Kidney epithelial cell (primary cell): ENCODE data around the gene PRKAR1B. TPM values are rescaled to one million over a fixed set of nuclear protein-coding genes. Genes with fewer than 3 reads are reported as not detected.

Experiments
- DNase-seq: peaks from one replicate; pipeline ENCODE4 v3.0.0-alpha.2; 2010; ENCODE audit warnings: low read depth
- H3K27me3 ChIP-seq: 2 replicates; pipeline ENCODE4 v1.6.0; 2011; ENCODE audit warnings: low read length; ENCODE audit not compliant: control insufficient read depth, insufficient read depth
- H3K36me3 ChIP-seq: 2 replicates; pipeline ENCODE4 v1.5.1; 2011; ENCODE audit warnings: low read length; ENCODE audit not compliant: control insufficient read depth, insufficient read depth
- H3K4me3 ChIP-seq: 2 replicates; pipeline ENCODE4 v1.5.1; 2011; ENCODE audit warnings: low read depth, mild to moderate bottlenecking, control low read depth, low read length
- CTCF ChIP-seq: IDR thresholded peaks from 2 replicates; pipeline ENCODE4 v1.5.1; 2011; ENCODE audit warnings: mild to moderate bottlenecking, moderate library complexity, low read length, control low read depth, inconsistent platforms; ENCODE audit not compliant: insufficient read depth, poor library complexity, severe bottlenecking
- total RNA-seq: library from RNA; depleted of rRNA; stranded (reverse); fragments of >200 nt; gene quantifications from 2 replicates; pipeline ENCODE4 v1.2.3, GENCODE V29; 2015

Gene PRKAR1B
- total RNA-seq, 1 donor from 2014 or later, result 23.8 TPM

DNA sequence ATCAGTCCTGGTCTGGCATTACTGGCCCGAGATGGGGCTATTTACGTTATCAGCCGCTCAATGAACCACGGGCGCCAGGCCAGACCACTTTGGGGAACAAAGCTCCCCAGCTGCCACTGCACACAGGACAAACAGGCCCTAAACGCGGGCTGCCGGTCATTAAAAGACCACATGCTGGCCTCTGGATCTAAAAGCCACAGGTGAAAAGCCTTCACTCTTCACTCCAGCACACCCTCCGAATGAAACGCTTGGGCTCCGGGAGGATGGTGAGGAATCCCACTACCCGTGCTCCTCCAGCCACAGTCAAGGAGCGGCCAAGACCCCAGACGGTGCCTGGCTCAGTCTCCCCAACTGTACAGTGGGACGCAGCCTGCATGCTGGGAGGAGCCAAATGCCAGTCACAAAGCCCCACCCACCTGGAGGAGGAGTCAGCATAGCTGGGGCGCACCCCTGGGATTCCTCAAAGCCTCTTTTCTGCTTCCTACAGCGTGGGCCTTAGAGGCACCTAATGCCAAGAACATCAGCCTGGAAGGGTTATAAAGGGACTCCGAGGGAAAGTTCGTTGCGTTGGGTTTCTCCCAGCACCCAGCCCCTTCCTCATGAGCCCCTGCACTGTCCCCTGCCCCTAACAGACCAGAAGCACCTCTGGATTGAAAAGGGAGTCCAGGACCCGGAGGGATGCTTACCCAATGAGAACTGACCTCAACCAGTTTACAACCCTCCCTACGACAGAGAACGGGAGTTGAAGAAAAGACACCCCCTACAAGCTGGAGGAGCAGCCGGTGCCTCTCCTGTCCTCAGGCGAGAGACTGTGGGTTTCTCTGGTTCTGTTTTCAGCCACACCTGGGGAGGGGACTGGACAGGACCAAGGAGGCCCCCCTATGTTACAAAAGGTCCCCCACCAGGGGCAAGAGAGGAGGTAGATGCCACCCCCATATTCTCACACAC, 212.2 kb downstream of the PRKAR1B start:
- no peak for TF ChIP-seq CTCF
- DNase-seq, result no peak
- H3K27me3 ChIP-seq, result no peaks in the 10 kb centered on the region
- H3K36me3 ChIP-seq, result no peaks in the 10 kb centered on the region
- H3K4me3 ChIP-seq, result no peak overlapping the region

DNA sequence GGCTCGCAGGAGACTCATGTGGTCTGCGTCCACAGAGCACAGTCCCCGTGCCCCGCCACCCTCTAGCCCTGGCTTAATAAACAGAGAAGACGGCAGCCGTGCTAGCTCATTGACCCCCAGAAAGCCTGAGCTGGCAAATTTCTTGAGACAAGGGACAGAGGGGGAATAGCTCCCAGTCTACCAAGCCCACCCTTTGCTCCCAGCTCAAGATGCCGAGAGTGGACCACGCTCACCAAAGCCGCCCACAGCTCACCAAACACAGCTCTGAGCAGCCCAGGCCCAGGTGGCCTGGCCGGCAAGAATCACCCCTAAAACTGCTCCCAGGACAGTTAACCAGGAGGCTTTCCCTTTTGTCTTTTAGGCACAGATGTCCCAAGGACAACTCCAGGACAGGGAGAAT, 212.8 kb downstream of the PRKAR1B start:
- no peak overlapping the region for H3K4me3 ChIP-seq
- no peaks in the 10 kb centered on the region for H3K27me3 ChIP-seq
- DNase-seq, result no peak
- no peaks in the 10 kb centered on the region for H3K36me3 ChIP-seq
- TF ChIP-seq CTCF, result no peak

DNA sequence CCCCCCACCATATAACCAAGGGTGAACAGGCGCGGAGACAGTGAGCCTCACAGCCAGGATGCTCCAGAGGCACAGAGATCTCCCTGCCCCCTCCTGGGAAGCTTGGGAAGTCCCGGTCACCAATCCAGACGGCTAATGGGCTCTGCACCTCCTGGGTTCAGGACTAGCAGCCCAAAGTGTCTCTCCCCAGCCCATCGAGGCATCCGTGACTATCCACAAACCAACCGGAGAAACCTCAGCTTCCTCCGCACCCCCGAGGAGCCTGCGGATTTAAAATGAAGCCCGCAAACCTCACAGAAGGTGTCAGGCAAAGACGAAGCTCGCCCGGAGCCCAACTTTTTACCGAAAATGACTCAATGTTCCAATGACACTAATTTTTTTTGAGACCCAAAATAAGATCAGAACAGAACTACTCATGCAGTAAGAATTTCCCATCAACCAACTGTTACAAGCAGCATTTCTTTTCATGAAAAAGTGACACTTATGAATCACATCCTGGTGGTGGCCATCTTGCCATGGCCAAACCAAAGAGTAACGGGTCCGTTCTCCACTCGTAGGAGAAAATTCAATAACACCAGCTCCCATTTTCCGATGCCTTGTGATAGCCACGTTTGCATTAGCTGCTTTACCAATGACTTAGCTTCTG, 213.4 kb downstream of the PRKAR1B start:
- Histone ChIP-seq H3K27me3 (no peaks in the 10 kb centered on the region), H3K36me3 (no peaks in the 10 kb centered on the region), H3K4me3 (no peak overlapping the region)
- no peak for DNase-seq
- no peak for TF ChIP-seq CTCF

DNA sequence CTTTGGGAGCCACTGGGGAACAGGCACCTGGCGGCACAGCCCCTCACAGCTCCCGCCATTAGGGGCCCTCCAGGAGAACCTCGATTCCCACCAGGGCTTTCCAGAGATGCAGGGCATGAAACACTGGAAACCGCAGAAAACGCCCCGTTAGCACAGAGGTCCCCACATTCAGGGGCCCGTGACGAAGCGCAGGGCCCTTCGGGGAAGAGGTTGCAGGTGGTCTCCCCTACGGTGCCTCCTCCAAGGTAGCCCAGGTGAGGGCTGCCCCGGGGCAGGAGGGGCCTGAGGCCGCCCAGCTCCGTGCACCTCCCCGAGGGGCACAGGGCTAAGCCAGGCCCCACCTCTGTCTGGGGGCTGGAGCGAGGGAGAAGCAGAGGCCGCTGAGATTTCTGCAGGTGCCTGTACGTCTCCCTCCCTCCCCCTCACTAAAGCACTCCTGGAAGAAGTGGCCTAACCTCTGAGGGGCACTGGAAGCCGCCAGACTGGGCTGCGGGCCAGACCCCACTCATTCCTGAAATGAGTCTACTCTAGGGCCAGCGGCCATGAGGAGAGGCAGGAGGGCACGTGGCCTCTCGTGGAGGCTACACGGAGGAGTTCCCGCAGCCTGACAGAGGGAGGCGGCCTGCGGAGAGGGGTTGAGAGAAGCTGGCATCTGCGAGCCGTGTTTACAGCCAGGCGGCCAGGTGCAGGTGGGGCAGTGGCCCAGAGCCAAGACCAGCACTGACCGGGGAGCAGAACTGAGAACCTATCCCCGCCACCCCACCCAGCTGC, 214.4 kb downstream of the PRKAR1B start:
- TF ChIP-seq CTCF, result no peak
- H3K4me3 ChIP-seq, result no peak overlapping the region
- no peaks in the 10 kb centered on the region for H3K36me3 ChIP-seq
- no peak for DNase-seq
- H3K27me3 ChIP-seq, result no peaks in the 10 kb centered on the region

GRCh38 chr7:512146-512510, 215.0 kb downstream of the PRKAR1B start:
- no peaks in the 10 kb centered on the region for H3K27me3 ChIP-seq
- no peak for DNase-seq
- no peak for TF ChIP-seq CTCF
- H3K36me3 ChIP-seq, result no peaks in the 10 kb centered on the region
- H3K4me3 ChIP-seq, result no peak overlapping the region
